A549 (cell line): ENCODE measurements around the gene CDH4. TPM values are rescaled to one million over a fixed set of nuclear protein-coding genes. Genes with fewer than 3 reads are reported as not detected.

Experiments
- ATAC-seq, 2 experiments: fragments of 200-7000 bp in 1 of 2; fragments of >200 bp in 1 of 2; cut with Nextera tagmentation in 1 of 2; cut with Tn5 transposase in 1 of 2; 3 replicates each; pipeline versions ENCODE4 v1.8.0 to v1.9.1; 2018 to 2020; ENCODE audit warnings: mild to moderate bottlenecking in 1 of 2, moderate library complexity in 1 of 2
- CTCF ChIA-PET: fragments of 300-600 bp; sonication (Branson Sonifier 250); formaldehyde crosslinking; extraction: SDS; loops from one replicate; lab custom pipeline; 2021; ENCODE audit warnings: antibody characterized with exemption, inconsistent platforms; lab: Yijun Ruan, JAX
- POLR2A ChIA-PET: fragments of 350-600 bp; formaldehyde crosslinking; extraction: SDS; loops from one replicate; lab custom pipeline; 2021; ENCODE audit warnings: antibody characterized with exemption, inconsistent platforms; lab: Yijun Ruan, JAX
- DNase-seq, 2 experiments: peaks; one replicate each; pipeline versions ENCODE4 v3.0.0 to v3.0.0-alpha.2; 2011 to 2016; ENCODE audit warnings: low read depth in 1 of 2, low spot score in 1 of 2
- FAIRE-seq: peaks from 2 replicates; lab custom pipeline; 2011; peaks lifted over from hg19 to GRCh38; lab: Jason Lieb, UNC
- H3K27ac ChIP-seq, 2 experiments: fragments of >200 bp; sonication (Bioruptor Twin); formaldehyde crosslinking; 3 replicates each; pipeline ENCODE4 v1.5.1; 2016 to 2017
- H3K4me1 ChIP-seq: fragments of >200 bp; sonication (Bioruptor Twin); formaldehyde crosslinking; 3 replicates; pipeline ENCODE4 v1.6.1; 2016
- H3K4me2 ChIP-seq: fragments of >200 bp; sonication (Bioruptor Twin); formaldehyde crosslinking; 3 replicates; pipeline ENCODE4 v1.6.1; 2016
- H3K4me3 ChIP-seq: fragments of >200 bp; sonication (Bioruptor Twin); formaldehyde crosslinking; 3 replicates; pipeline ENCODE4 v1.5.1; 2016
- H3K9me3 ChIP-seq: fragments of >200 bp; sonication (Bioruptor Twin); formaldehyde crosslinking; 3 replicates; pipeline ENCODE4 v1.6.1; 2016
- CBX2 ChIP-seq: fragments of 200-600 bp; sonication (generic); IDR thresholded peaks from 2 replicates; pipeline ENCODE4 v1.6.1; 2016; ENCODE audit warnings: low read depth, mild to moderate bottlenecking, borderline replicate concordance
- CEBPB ChIP-seq, 2 experiments: fragments of >200 bp in 1 of 2; sonication (Bioruptor Twin) in 1 of 2; formaldehyde crosslinking in 1 of 2; IDR thresholded peaks; 2 replicates each; pipeline ENCODE4 v1.6.1; 2012 to 2016
- CHD2 ChIP-seq: fragments of 150-350 bp; IDR thresholded peaks from 2 replicates; pipeline ENCODE4 v1.6.1; 2014; ENCODE audit warnings: low read length; ENCODE audit not compliant: partially characterized antibody
- CHD4 ChIP-seq: fragments of 200-600 bp; sonication (generic); IDR thresholded peaks from 2 replicates; pipeline ENCODE4 v1.6.1; 2016; ENCODE audit warnings: antibody characterized with exemption, mild to moderate bottlenecking, borderline replicate concordance
- FOSL2 ChIP-seq, 2 experiments: fragments of 450-650 bp in 1 of 2; fragments of >200 bp in 1 of 2; sonication (Bioruptor Twin) in 1 of 2; formaldehyde crosslinking; IDR thresholded peaks; 2 replicates each; pipeline versions ENCODE4 v1.5.0 to v1.6.1; 2016 to 2020; ENCODE audit warnings: mild to moderate bottlenecking in 1 of 2, moderate library complexity in 1 of 2
- HOXA7 ChIP-seq: fragments of 250-450 bp; sonication (Bioruptor Pico); IDR thresholded peaks from 2 replicates; pipeline ENCODE4 v1.5.0; 2020; ENCODE audit warnings: mild to moderate bottlenecking, moderate library complexity
- JUNB ChIP-seq: fragments of >200 bp; sonication (Bioruptor Twin); formaldehyde crosslinking; IDR thresholded peaks from 2 replicates; pipeline ENCODE4 v1.6.1; 2016
- KDM1A ChIP-seq: fragments of 200-600 bp; sonication (generic); IDR thresholded peaks from 2 replicates; pipeline ENCODE4 v1.6.1; 2016; ENCODE audit warnings: low read depth, mild to moderate bottlenecking
- MAZ ChIP-seq: fragments of 150-350 bp; IDR thresholded peaks from 2 replicates; pipeline ENCODE4 v1.6.1; 2014; ENCODE audit warnings: antibody characterized with exemption, low read depth, low read length, borderline replicate concordance
- NPAS2 ChIP-seq: fragments of 250-450 bp; sonication (Bioruptor Pico); IDR thresholded peaks from 2 replicates; pipeline ENCODE4 v1.8.0; 2022; ENCODE audit warnings: mild to moderate bottlenecking, moderate library complexity, borderline replicate concordance
- NR3C1 ChIP-seq: fragments of >200 bp; sonication (Bioruptor Twin); formaldehyde crosslinking; IDR thresholded peaks from 3 replicates; pipeline ENCODE4 v1.6.1; 2017
- RAD21 ChIP-seq, 2 experiments: fragments of >200 bp in 1 of 2; sonication (Bioruptor Twin) in 1 of 2; formaldehyde crosslinking in 1 of 2; IDR thresholded peaks in 1 of 2; conservative IDR thresholded peaks in 1 of 2; 2 replicates in 1 of 2; 3 replicates in 1 of 2; pipeline ENCODE4 v1.6.1; 2012 to 2018; ENCODE audit warnings: inconsistent platforms in 1 of 2
- RCOR1 ChIP-seq: fragments of 150-350 bp; IDR thresholded peaks from 2 replicates; pipeline ENCODE4 v1.6.1; 2014; ENCODE audit warnings: antibody characterized with exemption, low read length, low read depth
- RFX5 ChIP-seq: fragments of 450-650 bp; IDR thresholded peaks from 2 replicates; pipeline ENCODE4 v1.7.1; 2014; ENCODE audit warnings: antibody characterized with exemption, mild to moderate bottlenecking, moderate library complexity
- SREBF2 ChIP-seq: fragments of 450-650 bp; IDR thresholded peaks from 2 replicates; pipeline ENCODE4 v1.6.1; 2014; ENCODE audit warnings: mild to moderate bottlenecking, moderate library complexity
- TP53 ChIP-seq: fragments of 250-450 bp; sonication (Bioruptor Pico); IDR thresholded peaks from 2 replicates; pipeline ENCODE4 v1.5.0; 2021; ENCODE audit warnings: mild to moderate bottlenecking, moderate library complexity
- ZFP36 ChIP-seq: fragments of 450-650 bp; IDR thresholded peaks from 2 replicates; pipeline ENCODE4 v1.6.1; 2014; ENCODE audit warnings: borderline replicate concordance; ENCODE audit not compliant: partially characterized antibody
- ZNF302 ChIP-seq: fragments of 250-450 bp; sonication (Bioruptor Pico); IDR thresholded peaks from 2 replicates; pipeline ENCODE4 v1.9.0; 2021; ENCODE audit warnings: inconsistent platforms, mild to moderate bottlenecking, moderate library complexity
- WGBS: methylation state at CpG from one replicate; pipeline ENCODE4 v1.1.6; 2017; ENCODE audit errors: missing lambda C conversion rate; 5-methylcytosine and 5-hydroxymethylcytosine counted together
- polyA plus RNA-seq, 4 experiments: library from polyadenylated mRNA; depleted of rRNA in 3 of 4; stranded (reverse); fragments of >200 nt; fragmentation: RNase III in 1 of 4; extraction: RNeasy Plus Mini Kit Qiagen cat#74134 plus additional on column Dnase treatment in 1 of 4; gene quantifications; 2 replicates in 3 of 4; 3 replicates in 1 of 4; pipeline ENCODE4 v1.2.3, GENCODE V29; 2011 to 2017
- TF ChIP-seq, protein P1 (sequence below): fragments of 200-600 bp; sonication (generic); IDR thresholded peaks from 2 replicates; pipeline ENCODE4 v1.6.1; 2016; ENCODE audit warnings: antibody characterized with exemption, mild to moderate bottlenecking, moderate library complexity
- TF ChIP-seq, protein P2 (sequence below): IDR thresholded peaks from 2 replicates; pipeline ENCODE4 v1.6.1; 2012; ENCODE audit warnings: low read depth, borderline replicate concordance
- TF ChIP-seq, protein P3 (sequence below): IDR thresholded peaks from 2 replicates; pipeline ENCODE4 v1.6.1; 2012
- TF ChIP-seq, protein P4 (sequence below): fragments of >200 bp; sonication (Bioruptor Twin); formaldehyde crosslinking; IDR thresholded peaks from 2 replicates; pipeline ENCODE4 v1.6.1; 2016
- TF ChIP-seq, protein P5 (sequence below): fragments of 150-350 bp; IDR thresholded peaks from 2 replicates; pipeline ENCODE4 v1.6.1; 2014; ENCODE audit warnings: low read depth, mild to moderate bottlenecking, low read length

The CDH4 gene
- polyA plus RNA-seq, 2 of the 4 experiments (the other 2 are of a cell fraction) = 3.4 to 10.3 TPM

DNA sequence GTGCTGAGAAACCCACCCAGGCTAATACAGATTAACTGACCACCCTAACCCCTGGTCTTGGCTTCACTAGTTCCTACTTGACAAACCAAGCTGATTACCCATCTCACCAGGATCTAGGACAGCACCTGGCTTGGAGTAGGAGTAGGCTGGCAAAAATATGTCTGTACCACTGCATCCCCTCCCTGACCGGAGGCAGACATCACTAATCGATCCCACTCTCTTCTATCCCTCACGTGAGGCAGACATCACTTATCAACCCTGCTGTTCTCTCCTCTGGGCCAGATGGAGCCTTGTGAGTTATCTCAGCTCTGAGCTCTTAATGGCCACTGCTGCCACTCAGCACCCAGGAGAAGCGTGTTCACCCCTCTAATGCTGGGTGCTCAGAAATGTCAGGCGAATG lies 324.3 kb downstream of the CDH4 start (continued):
- TF ChIP-seq, protein P1, sequence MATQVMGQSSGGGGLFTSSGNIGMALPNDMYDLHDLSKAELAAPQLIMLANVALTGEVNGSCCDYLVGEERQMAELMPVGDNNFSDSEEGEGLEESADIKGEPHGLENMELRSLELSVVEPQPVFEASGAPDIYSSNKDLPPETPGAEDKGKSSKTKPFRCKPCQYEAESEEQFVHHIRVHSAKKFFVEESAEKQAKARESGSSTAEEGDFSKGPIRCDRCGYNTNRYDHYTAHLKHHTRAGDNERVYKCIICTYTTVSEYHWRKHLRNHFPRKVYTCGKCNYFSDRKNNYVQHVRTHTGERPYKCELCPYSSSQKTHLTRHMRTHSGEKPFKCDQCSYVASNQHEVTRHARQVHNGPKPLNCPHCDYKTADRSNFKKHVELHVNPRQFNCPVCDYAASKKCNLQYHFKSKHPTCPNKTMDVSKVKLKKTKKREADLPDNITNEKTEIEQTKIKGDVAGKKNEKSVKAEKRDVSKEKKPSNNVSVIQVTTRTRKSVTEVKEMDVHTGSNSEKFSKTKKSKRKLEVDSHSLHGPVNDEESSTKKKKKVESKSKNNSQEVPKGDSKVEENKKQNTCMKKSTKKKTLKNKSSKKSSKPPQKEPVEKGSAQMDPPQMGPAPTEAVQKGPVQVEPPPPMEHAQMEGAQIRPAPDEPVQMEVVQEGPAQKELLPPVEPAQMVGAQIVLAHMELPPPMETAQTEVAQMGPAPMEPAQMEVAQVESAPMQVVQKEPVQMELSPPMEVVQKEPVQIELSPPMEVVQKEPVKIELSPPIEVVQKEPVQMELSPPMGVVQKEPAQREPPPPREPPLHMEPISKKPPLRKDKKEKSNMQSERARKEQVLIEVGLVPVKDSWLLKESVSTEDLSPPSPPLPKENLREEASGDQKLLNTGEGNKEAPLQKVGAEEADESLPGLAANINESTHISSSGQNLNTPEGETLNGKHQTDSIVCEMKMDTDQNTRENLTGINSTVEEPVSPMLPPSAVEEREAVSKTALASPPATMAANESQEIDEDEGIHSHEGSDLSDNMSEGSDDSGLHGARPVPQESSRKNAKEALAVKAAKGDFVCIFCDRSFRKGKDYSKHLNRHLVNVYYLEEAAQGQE = no peak
- TF ChIP-seq, protein P2, sequence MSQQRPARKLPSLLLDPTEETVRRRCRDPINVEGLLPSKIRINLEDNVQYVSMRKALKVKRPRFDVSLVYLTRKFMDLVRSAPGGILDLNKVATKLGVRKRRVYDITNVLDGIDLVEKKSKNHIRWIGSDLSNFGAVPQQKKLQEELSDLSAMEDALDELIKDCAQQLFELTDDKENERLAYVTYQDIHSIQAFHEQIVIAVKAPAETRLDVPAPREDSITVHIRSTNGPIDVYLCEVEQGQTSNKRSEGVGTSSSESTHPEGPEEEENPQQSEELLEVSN = no peak
- TF ChIP-seq ZNF302 (CRISPR knock-in tag) = no peak
- TF ChIP-seq, all 56 proteins: peak for 0

DNA sequence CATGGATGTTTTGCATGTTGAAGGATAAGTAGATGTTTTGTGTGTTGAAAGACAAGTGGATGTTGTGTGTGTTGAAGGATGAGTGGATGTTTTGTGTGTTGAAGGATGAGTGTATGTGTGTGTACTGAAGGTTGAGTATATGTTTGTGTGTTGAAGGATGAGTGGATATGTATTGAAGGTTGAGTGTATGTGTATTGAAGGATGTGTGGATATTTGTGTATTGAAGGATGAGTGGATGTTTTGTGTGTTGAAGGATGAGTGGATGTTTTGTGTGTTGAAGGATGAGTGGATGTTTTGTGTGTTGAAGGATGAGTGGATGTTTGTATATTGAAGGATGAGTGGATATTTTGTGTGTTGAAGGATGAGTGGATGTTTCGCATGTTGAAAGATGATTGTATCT lies 325.0 kb downstream of the CDH4 start:
- ATAC-seq = no peak
- TF ChIP-seq NR3C1 = no peak
- TF ChIP-seq, protein P3, sequence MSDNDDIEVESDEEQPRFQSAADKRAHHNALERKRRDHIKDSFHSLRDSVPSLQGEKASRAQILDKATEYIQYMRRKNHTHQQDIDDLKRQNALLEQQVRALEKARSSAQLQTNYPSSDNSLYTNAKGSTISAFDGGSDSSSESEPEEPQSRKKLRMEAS = no peak
- TF ChIP-seq, all 56 proteins: peak for 0
- no peak for FAIRE-seq

DNA sequence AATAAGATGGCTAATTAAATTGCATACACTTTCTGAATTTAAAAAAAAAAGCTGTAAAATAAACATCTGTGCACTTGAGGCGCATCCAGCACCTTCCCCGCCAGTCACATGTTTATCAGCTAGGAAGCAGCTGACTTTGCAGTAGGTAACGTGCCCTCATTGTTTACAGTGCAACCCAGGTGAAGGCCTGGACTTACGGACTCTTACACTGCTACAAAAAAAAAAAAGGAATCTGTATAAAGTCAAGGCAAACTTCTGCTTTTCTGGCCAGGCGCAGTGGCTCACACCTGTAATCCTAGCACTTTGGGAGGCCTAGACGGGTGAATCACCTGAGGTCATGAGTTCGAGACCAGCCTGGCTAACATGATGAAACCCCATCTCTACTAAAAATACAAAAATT lies 327.8 kb downstream of the CDH4 start:
- CTCF ChIA-PET = no interaction called here
- no peak for FAIRE-seq
- H3K27ac ChIP-seq = no peak overlapping the region
- H3K4me2 ChIP-seq = no peak overlapping the region
- ATAC-seq = no peak
- WGBS = 95% methylated on average over 7 of the region's 7 CpGs
- POLR2A ChIA-PET = no interaction called here
- TF ChIP-seq FOSL2 (IDR thresholded peaks at IDR 0.05) (no peak), FOSL2 (CRISPR knock-in tag; IDR thresholded peaks at IDR 0.05) (no peak), CHD4 (no peak), RFX5 (no peak), JUNB (no peak), RAD21 (conservative IDR thresholded peaks at IDR 0.05 in 1 of 2, IDR thresholded peaks at IDR 0.05 in 1 of 2) (no peak), CBX2 (no peak), HOXA7 (CRISPR knock-in tag) (no peak), TP53 (CRISPR knock-in tag) (no peak)
- TF ChIP-seq, protein P4, sequence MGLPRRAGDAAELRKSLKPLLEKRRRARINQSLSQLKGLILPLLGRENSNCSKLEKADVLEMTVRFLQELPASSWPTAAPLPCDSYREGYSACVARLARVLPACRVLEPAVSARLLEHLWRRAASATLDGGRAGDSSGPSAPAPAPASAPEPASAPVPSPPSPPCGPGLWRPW = no peak
- no peak for DNase-seq
- no peaks in the 10 kb centered on the region for H3K4me1 ChIP-seq
- no peak overlapping the region for H3K4me3 ChIP-seq
- no peaks in the 10 kb centered on the region for H3K9me3 ChIP-seq

More for the DNA sequence above, 325.0 kb downstream of the CDH4 start:
- no peak overlapping the region for H3K4me2 ChIP-seq
- ChIA-PET POLR2A (no interaction called here), CTCF (no interaction called here)
- DNase-seq = no peak
- no peak overlapping the region for H3K27ac ChIP-seq
- WGBS = 89% methylated on average over 1 of the region's 1 CpG
- H3K4me1 ChIP-seq = no peaks in the 10 kb centered on the region
- H3K4me3 ChIP-seq = no peak overlapping the region
- H3K9me3 ChIP-seq = no peaks in the 10 kb centered on the region

DNA sequence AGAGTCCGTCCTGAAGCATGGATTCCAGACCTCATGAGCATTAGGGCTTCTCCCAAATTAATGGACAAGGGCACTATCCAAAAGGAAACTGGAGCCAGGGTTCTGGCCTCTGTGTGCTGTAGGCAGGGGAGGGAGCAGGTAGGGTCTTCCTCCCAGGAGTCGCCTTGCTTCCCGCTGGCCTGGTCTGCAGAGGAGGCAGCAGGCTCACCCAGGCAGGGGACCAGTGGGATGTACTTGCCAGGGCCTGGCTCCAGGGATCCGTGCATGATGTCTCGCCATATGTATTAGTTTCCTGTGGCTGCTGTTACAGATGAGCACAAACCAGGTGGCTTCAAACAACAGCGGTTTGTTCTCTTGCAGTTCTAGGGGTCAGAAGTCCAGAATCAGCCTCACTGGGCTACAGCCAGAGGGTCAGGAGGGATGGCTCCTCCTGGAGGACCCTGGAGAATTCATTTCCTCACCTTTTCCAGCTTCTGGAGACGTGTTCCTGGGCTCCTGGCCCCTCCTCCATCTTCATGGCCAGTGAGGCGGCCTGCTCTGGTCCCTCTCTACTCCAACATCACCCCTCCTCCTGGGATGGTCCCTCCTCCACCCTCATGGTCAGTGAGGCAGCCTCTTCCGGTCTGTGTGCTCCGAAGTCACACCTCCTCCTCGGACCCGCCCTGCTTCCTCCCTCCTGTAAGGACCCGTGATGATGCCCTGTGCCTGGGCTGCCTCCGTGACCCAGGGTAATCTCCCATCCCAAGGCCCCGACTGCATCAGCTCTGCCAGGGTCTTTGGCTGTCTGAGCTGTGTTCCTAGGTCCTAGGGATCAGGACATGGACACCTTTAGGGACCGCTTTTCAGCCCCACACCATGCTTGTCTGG lies 329.1 kb downstream of the CDH4 start:
- H3K9me3 ChIP-seq = no peaks in the 10 kb centered on the region
- WGBS = 83% methylated on average over 11 of the region's 16 CpGs
- H3K4me1 ChIP-seq = no peaks in the 10 kb centered on the region
- no peak for TF ChIP-seq CBX2
- TF ChIP-seq, protein P5, sequence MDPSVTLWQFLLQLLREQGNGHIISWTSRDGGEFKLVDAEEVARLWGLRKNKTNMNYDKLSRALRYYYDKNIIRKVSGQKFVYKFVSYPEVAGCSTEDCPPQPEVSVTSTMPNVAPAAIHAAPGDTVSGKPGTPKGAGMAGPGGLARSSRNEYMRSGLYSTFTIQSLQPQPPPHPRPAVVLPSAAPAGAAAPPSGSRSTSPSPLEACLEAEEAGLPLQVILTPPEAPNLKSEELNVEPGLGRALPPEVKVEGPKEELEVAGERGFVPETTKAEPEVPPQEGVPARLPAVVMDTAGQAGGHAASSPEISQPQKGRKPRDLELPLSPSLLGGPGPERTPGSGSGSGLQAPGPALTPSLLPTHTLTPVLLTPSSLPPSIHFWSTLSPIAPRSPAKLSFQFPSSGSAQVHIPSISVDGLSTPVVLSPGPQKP = no peak
- TF ChIP-seq SREBF2 = no peak
- no peak for TF ChIP-seq RCOR1
- TF ChIP-seq MAZ = no peak
- TF ChIP-seq ZNF302 (CRISPR knock-in tag) = no peak
- TF ChIP-seq CHD2 = no peak
- no peak for TF ChIP-seq CEBPB (IDR thresholded peaks at IDR 0.05)
- TF ChIP-seq NPAS2 = no peak
- no peak for TF ChIP-seq KDM1A
- no peak for TF ChIP-seq RFX5
- TF ChIP-seq ZFP36 = no peak
- no peak for TF ChIP-seq JUNB
- no peak overlapping the region for H3K4me3 ChIP-seq
- ChIA-PET POLR2A (no interaction called here), CTCF (no interaction called here)
- FAIRE-seq = no peak
- no peak overlapping the region for H3K4me2 ChIP-seq
- no peak for ATAC-seq
- no peak for DNase-seq
- no peak overlapping the region for H3K27ac ChIP-seq
